Measurements from ENCODE around the gene PAX3. TPM values are rescaled to one million over a fixed set of nuclear protein-coding genes. Genes with fewer than 3 reads are reported as not detected.

The PAX3 gene
- total and polyA plus RNA-seq, 8 donors, result not detected

DNA sequence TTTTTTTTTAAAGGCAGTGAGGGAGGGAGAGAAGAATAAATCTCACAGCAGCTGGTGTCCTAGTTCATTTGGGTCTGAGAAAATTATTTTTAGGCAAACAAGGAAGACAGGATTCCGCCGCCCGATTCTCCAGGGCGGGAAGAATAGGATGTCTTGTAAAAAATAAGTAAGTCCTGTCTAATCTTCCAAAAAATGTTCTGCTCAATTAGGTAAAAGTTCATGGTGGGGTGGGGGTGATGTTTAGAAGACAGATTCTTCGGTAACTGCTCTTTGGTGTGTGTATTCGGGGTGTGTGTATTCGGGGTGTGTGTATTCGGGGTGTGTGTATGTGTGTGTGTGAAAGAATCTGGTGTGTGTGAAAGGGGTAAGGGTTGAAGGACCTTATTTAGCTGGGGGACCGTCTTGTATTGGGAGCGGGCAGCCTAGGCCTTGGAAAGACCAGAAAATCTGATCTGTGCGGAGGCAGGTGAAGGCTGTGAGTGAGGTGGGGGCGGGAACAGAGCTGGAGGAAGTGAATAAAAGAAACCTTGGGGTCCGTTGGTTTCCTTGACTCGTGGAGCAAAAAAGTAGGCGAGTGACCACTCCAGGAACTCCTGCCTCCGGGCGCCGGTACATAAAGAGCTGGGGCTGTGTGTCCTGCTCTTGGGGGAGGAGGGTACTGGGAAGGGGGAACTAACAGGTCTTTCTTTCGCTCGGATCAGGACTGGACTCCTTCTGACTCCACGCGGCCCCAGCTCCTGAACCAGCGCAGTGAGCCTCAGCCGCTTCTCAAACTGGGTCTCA lies 4.4 kb upstream of the PAX3 start:
- H3K4me3 ChIP-seq, result no peak overlapping the region
- H3K36me3 ChIP-seq, result no peaks in the 10 kb centered on the region
- H3K27me3 ChIP-seq, result peaks cover 57 to 100% (median 100%) of the 10 kb centered on the region in 3 donors
- WGBS, 5 donors, result 16 to 17% (median 16%) methylated on average over 22 to 24 of the region's 24 CpGs
- DNase-seq, result no peak
- peaks cover 0 to 8% (median 3%) of the 10 kb centered on the region in 4 donors for H3K9me3 ChIP-seq
- TF ChIP-seq, protein P1, sequence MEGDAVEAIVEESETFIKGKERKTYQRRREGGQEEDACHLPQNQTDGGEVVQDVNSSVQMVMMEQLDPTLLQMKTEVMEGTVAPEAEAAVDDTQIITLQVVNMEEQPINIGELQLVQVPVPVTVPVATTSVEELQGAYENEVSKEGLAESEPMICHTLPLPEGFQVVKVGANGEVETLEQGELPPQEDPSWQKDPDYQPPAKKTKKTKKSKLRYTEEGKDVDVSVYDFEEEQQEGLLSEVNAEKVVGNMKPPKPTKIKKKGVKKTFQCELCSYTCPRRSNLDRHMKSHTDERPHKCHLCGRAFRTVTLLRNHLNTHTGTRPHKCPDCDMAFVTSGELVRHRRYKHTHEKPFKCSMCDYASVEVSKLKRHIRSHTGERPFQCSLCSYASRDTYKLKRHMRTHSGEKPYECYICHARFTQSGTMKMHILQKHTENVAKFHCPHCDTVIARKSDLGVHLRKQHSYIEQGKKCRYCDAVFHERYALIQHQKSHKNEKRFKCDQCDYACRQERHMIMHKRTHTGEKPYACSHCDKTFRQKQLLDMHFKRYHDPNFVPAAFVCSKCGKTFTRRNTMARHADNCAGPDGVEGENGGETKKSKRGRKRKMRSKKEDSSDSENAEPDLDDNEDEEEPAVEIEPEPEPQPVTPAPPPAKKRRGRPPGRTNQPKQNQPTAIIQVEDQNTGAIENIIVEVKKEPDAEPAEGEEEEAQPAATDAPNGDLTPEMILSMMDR (IDR thresholded peaks at IDR 0.05), result no peak
- TF ChIP-seq POLR2A (IDR thresholded peaks at IDR 0.05), result no peak
- no peak for TF ChIP-seq POLR2AphosphoS5 (IDR thresholded peaks at IDR 0.05)
- no peak overlapping the region for H3K27ac ChIP-seq
- H3K4me1 ChIP-seq, result peaks cover 41 to 82% (median 63%) of the 10 kb centered on the region in 4 donors
- intact Hi-C loops (cut with DNase I; ENCODE audit: low total_unique reads), result no loop called here

DNA sequence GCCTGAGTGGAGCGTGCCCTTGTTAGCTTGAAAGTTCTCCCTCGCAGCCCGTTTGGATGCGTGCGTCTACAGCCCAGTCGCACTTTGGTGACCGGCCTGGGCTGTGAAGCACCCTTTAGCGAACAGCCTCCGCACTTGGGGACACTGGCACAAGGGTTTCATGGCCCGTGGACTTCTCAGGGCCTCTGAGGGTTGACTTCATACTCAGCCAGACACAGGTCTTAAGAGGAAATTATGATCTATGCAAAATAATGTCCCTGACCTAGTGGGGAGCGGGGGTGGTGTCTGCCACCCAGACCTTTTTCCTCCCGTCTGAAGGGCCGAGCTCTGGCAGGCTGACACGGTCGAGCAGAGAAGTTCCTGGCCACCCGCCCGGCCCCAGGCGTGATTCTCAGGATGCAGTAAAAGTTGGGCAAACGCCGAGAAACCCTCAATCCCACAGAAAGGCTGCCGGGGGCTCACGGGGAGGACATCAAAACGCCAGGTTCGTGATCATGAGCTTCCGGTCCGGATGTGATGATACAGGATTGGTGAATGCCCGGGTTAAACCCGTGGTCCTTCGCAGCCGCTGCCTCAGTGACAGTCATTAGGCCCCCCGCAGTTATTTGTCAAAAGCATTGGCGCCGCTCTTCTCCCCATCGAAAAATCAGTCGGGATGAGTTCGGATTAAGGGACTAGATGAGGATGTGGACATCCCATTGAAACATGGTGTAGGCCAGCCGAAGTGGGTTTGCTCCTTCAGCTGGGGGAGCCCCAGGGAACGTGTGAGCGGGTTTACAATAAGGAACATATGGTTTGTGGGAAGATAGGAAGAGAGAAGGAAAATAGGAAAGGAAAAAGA lies 3.6 kb upstream of the PAX3 start:
- no peak for DNase-seq
- WGBS, 5 donors, result 5 to 10% (median 8%) methylated on average over 29 to 39 of the region's 39 CpGs
- Histone ChIP-seq H3K36me3 (no peaks in the 10 kb centered on the region), H3K27me3 (peaks cover 66 to 100% (median 100%) of the 10 kb centered on the region in 3 donors), H3K4me3 (no peak overlapping the region), H3K9me3 (peaks cover 0 to 17% (median 4%) of the 10 kb centered on the region in 4 donors), H3K4me1 (peaks cover 39 to 81% (median 64%) of the 10 kb centered on the region in 4 donors), H3K27ac (no peak overlapping the region)
- TF ChIP-seq, protein P1 (IDR thresholded peaks at IDR 0.05), result no peak
- TF ChIP-seq POLR2A (IDR thresholded peaks at IDR 0.05), result no peak
- TF ChIP-seq EP300 (IDR thresholded peaks at IDR 0.05), result no peak
- no peak for TF ChIP-seq POLR2AphosphoS5 (IDR thresholded peaks at IDR 0.05)
- intact Hi-C loops (cut with DNase I; ENCODE audit: low total_unique reads), result no loop called here

DNA sequence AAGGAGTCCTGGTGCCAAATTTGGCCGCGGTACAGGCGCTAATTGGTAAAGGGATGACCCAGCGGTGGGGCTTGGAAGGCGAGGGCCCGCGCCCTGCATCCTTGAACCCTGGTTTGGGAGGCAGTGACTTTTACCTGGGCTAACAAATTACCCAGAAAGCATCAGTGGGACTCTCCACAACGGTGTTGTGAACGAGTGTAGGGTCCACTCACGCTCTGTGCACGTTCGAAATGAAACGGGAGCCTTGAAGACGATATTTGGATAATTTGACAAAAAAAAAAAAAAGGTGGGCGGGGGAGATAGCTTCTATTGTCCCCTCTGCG lies 3.0 kb upstream of the PAX3 start:
- Histone ChIP-seq H3K36me3 (no peaks in the 10 kb centered on the region), H3K9me3 (peaks cover 0 to 23% (median 4%) of the 10 kb centered on the region in 4 donors), H3K27me3 (peaks cover 71 to 100% (median 100%) of the 10 kb centered on the region in 3 donors), H3K4me3 (peak overlapping the region in 1 of 4 donors; percentile 13), H3K27ac (no peak overlapping the region), H3K4me1 (peaks cover 33 to 81% (median 64%) of the 10 kb centered on the region in 4 donors)
- intact Hi-C loops (cut with DNase I; ENCODE audit: low total_unique reads), result no loop called here
- 1 to 14% (median 7%) methylated on average over 13 to 16 of the region's 16 CpGs for WGBS, 5 donors
- TF ChIP-seq POLR2A (IDR thresholded peaks at IDR 0.05) (no peak), EP300 (IDR thresholded peaks at IDR 0.05) (no peak), POLR2AphosphoS5 (IDR thresholded peaks at IDR 0.05) (no peak)
- TF ChIP-seq, protein P1 (IDR thresholded peaks at IDR 0.05), result no peak
- DNase-seq, result no peak

DNA sequence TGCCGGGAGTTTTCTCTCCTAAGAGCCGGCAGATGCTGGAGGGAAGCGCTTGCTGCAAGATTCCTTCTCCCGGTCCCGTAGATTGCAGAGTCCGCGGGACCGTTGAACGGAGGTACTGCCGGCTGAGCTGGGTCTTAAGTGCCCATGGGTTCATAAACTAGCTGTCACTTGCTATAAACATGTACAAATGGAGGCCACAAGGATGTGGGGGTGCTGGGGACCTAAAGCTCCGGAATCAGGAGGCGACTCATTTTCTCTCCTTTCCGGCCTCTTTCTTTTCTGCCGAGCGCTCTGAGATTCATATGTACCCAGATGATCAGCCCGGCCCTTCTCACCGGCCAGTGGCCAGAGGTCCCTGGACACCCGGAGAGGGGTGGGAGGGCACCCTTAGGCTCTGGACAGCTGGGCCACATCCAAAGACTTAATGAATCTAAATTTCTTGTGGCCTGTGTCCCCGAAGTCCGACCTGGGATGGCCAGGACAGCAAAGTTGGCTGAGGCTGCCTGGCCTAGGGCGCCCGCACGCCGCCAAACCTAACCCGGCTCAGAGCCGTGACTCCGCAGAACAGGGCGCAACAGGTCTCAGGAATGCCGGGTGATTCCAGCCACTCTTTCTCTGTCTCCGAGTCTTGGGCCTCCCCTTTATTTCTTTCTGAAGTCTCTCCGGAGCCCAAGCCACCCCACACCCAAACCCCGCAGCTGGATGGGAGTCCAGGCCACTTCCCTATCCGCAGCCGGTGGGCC lies 2.4 kb upstream of the PAX3 start:
- Histone ChIP-seq H3K4me1 (peaks cover 28 to 81% (median 64%) of the 10 kb centered on the region in 4 donors), H3K27me3 (peaks cover 74 to 100% (median 100%) of the 10 kb centered on the region in 3 donors), H3K9me3 (peaks cover 0 to 28% (median 4%) of the 10 kb centered on the region in 4 donors), H3K27ac (no peak overlapping the region), H3K36me3 (no peaks in the 10 kb centered on the region), H3K4me3 (peak overlapping the region in 1 of 4 donors; percentile 13)
- WGBS, 5 donors, result 6 to 10% (median 9%) methylated on average over 31 to 34 of the region's 34 CpGs
- TF ChIP-seq EP300 (IDR thresholded peaks at IDR 0.05) (no peak), POLR2AphosphoS5 (IDR thresholded peaks at IDR 0.05) (no peak), POLR2A (IDR thresholded peaks at IDR 0.05) (no peak)
- TF ChIP-seq, protein P1 (IDR thresholded peaks at IDR 0.05), result no peak
- DNase-seq, result no peak
- intact Hi-C loops (cut with DNase I; ENCODE audit: low total_unique reads), result no loop called here

Measured in stomach (tissue), 9 donors.